ENCODE data around the gene PRRG3.

Gene PRRG3

DNA sequence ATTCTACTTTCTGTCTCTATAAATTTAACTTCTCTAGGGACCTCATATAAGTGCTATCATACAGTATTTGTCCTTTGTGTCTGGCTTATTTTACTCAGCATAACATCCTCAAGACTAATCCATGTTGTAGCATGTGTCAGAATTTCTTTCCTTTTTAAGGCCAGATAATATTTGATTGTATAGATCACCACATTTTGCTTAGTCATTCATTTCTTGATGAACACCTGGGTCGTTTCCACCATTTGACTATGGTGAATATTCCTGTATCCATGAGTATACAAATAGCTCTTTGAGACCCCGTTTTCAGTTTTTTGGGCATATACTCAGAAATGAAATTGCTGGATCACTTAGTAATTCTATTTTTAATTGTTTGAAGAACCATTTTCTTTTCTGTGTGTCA is 51.2 kb downstream of the PRRG3 start:
- DNase-seq, result no peak

DNA sequence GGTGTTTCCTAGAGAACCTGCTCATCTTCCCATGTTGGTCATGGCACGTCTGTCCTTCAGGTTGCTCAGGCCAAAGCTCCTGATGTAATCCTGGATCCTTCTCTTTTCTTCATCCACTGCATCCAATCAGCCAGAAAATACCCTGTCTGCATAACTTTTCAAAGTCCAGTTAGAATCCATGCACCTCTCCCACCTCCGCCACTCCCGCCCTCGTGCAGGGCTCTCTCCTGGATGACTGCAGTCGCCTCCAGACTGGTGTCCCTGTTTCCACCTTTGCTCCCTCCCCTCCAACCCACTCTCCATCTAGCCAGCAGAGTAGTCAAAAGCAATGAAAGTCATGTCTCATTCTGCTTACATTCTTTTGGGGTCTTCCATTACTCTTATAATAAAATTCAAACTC is 55.3 kb downstream of the PRRG3 start:
- DNase-seq, result no peak

DNA sequence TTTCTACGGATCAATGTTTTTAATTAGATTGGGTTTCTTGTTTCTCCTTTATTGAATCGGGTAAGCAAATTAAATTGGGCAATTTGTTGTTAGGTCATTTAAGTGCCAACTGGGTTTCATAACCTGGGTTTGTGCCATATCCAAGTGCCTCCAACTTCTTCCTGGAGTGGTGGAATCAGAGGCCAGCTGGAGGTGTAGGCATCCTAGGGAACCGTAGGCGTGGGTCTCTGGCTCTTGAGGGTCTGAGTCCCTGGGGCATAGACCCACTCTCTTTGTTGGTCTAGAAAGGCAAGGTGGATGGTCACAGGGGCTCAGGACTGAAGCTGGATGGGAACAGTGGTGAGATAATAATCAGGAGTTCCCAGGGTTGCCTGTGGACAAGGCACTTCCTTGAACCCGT is 57.6 kb downstream of the PRRG3 start:
- DNase-seq, result no peak

DNA sequence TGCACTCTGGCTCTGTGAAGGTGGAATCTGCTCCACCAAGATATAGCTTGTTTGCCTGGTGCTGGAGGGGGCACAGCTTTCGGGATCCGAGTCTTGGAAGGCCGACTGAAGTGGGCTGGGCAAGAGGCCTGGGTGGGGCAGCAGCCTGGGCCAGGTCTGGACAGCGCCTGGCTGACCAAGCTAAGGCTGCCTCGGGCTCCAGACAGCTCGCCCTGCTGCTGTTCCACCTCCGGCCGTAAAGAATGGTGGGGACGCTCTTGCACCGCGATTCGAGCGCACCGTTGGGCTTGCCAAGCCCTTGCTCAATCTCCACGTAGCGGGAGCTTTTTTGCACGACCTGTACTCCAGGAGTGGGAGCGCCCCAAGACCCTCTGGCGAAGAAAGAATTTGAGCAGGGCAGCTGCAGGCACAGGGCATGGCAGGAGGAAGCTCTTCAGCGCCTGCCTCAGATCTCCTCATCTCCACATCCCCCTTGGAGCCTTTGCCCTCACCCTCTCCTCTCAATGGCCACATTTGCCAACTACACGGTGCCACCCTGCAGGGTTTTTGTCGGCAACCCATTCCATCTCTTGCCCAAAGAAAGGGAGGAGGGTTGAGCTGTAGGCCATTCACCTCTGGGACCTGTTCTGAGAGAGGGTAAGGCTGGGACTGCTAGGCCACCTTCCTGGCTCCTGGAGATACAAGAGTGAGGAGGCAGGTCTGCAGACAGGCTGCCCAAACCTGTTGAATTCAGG is 58.2 kb downstream of the PRRG3 start:
- peak; percentile 59 for DNase-seq

DNA sequence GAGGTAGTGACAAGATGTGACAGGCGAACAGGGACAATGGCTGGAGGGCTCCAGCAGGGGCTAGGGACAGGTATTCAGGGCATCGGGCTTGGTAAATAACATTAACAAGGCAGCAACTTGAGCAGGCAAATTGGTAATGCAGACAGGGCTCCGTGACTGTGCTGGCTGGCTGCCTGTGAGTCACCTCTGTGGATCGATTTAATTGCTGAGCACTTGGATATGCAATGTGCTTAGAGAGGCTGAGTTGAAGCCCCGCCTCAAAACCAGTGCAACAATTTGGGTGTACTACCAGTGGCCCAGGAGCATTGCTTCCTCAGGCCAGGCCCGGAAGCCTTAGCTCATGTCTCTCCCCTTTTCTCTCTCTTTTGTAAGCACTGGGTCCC is 58.8 kb downstream of the PRRG3 start:
- DNase-seq, result no peak

DNA sequence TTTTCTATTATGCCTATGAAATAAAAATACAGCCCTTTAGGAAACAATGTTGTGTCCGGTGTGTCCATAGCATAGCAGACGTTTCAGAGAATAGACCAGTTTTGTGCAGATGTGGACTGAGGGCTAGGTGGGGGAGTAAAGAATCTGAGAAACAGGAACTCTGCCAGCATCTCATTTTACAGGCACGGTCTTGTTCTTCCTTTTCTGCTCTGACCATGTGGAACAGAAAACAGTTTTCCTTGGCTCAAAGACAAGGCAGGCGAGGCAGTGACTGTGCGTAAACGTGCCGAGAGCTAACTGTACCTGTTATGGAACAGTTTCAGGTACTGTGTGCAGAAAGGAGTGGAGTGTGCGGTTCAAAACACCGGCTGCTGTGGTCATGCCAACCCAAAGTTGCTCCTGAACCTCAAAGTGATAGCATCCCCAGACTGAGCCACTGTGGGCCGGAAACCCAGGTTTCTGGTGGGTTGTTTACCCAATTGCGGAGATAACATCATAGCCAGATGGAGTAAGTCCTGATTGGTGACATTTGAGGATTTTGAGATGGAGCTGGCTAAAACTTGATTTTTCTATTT is 59.5 kb downstream of the PRRG3 start:
- DNase-seq, result no peak

Measured in DMS53 (cell line).